ENCODE data around the gene OR1E1.
"Not testable (repeated sequence)": the region's sequence is repeated elsewhere in the genome, so short reads cannot be mapped to it uniquely, and the experiment has no call there.

The OR1E1 gene, protein sequence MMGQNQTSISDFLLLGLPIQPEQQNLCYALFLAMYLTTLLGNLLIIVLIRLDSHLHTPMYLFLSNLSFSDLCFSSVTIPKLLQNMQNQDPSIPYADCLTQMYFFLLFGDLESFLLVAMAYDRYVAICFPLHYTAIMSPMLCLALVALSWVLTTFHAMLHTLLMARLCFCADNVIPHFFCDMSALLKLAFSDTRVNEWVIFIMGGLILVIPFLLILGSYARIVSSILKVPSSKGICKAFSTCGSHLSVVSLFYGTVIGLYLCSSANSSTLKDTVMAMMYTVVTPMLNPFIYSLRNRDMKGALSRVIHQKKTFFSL

DNA sequence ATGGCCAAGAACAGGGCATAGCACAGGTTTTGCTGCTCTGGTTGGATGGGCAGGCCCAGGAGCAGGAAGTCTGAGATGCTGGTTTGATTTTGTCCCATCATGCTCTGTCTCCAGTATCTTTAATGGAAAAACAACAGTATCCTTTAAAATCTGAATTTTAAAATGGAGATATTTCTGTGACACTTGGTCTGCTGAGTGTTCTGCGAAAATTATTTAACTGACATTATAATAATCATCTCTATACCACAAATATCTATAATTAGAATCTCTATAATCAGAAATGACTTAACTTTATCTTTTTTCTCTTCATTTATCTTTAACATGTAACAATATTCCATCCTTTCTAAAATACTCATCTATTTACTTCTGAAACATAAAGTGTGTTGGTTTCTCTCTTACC, at the start of gene OR1E1:
Gene OR1E1, minus strand, starts transcription at position 101 of the 400 bp plus-strand sequence. Its CDS starts 0 bp downstream, at position 101.
- Mint-ChIP-seq H3K4me1 (no peaks in the 10 kb centered on the region), H3K36me3 (no peaks in the 10 kb centered on the region), H3K27ac (no peak within 1 kb of the TSS), H3K4me3 (no peak within 1 kb of the TSS), H3K9me3 (no peaks in the 10 kb centered on the region), H3K27me3 (peaks cover 9% of the 10 kb centered on the region)
- ATAC-seq, result no peak

DNA sequence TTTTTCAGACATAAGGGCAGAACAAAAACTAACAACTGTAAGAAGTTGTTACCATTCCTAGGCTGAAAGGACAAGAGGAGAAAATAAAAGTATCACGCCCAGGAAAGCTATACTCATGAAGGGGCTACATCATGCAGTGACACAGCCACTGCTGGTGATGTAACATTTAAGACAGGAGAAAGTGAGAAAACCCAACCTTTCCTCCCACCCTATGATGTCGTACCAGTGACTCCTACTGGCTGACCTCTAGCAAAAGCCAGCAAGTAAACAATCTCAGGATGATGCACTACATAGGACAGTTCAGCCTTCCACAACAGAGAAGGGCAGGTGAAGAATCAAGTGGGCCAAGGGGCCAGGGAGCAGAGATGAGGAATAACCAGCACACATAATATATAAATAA, 49.4 kb upstream of the OR1E1 start:
- Mint-ChIP-seq H3K27ac (no peak overlapping the region), H3K36me3 (no peaks in the 10 kb centered on the region), H3K4me1 (peaks cover 7% of the 10 kb centered on the region), H3K4me3 (no peak overlapping the region), H3K27me3 (peaks cover 22% of the 10 kb centered on the region), H3K9me3 (no peaks in the 10 kb centered on the region)
- peak; percentile 43 for ATAC-seq

DNA sequence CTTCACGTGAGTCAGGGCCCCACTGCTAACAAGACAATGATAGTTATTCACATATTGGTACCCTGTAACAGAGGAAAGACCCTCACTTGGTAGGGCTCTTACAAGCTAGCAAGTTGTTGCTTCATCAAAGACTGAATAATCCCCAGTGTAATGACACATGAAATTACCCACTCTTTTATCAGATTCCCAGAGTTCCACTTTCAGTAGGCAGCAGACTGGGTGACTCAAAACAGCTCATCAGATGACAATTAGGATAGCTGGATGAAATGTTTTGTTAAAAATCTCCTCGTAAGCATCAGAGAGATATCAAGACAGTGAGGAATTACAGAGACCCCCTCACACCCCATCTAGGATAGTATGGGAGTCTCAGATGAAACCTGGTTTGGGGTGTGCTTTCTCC, 42.2 kb upstream of the OR1E1 start:
- ATAC-seq, result no peak
- Mint-ChIP-seq H3K4me3 (no peak overlapping the region), H3K4me1 (no peaks in the 10 kb centered on the region), H3K27me3 (peaks cover 11% of the 10 kb centered on the region), H3K27ac (no peak overlapping the region), H3K36me3 (no peaks in the 10 kb centered on the region), H3K9me3 (no peaks in the 10 kb centered on the region)

DNA sequence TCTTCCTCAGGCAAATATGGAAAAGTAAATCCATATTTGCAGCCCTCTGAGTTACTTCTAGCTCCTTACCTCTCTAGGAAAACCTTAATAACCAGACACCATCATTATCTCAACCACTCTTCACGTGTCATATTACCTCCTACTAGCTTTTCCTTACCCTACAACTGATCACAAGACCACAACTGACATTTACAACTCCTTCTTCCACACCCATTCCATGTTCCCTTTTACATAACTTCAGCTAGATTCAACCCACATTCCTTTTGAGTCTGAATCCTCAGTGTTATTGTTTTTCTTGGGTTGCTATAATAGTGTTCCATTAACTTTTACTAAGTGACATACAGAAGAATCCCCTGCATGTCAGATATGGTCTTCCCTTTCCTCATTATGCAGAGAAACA, 40.2 kb upstream of the OR1E1 start:
- Mint-ChIP-seq H3K4me3 (no peak overlapping the region), H3K4me1 (no peaks in the 10 kb centered on the region), H3K27me3 (peaks cover 23% of the 10 kb centered on the region), H3K36me3 (no peaks in the 10 kb centered on the region), H3K27ac (no peak overlapping the region), H3K9me3 (no peaks in the 10 kb centered on the region)
- no peak for ATAC-seq

DNA sequence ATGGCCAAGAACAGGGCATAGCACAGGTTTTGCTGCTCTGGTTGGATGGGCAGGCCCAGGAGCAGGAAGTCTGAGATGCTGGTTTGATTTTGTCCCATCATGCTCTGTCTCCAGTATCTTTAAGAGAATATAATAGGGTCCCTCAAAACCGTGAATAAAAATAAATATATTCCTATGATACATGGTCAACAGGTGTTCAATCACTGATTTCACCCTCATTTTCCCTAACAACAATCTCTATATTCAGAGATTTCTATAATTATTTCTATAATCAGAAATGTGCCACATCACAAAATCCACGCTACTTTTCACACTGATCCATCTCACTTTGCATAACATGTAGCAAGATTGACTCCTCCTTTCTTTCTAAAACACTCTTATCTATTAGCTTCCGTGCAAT, 35.5 kb upstream of the OR1E1 start, which contains the start of gene OR1E2:
Gene OR1E2, minus strand, starts transcription at position 101 of the 400 bp plus-strand sequence. Its CDS starts 0 bp downstream, at position 101.
- no peaks in the 10 kb centered on the region for H3K4me1 Mint-ChIP-seq
- ATAC-seq, result no peak
- H3K9me3 Mint-ChIP-seq, result peaks cover 10% of the 10 kb centered on the region

DNA sequence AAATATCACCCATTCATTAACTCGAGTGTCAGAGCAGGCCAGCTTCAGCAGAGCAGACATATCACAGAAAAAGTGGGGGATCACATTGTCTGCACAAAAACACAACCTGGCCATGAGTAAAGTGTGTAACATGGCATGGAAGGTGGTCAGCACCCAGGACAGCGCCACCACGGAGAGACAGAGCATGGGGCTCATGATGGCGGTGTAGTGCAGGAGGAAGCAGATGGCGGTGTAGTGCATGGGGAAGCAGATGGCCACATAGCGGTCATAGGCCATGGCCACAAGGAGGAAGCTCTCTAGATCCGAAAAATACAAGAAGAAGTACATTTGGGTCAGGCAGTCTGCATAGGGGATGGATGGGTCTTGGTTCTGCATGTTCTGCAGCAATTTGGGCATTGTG, 35.0 kb upstream of the OR1E1 start:
- not testable (repeated sequence) for H3K27ac Mint-ChIP-seq, H3K36me3 Mint-ChIP-seq, H3K4me1 Mint-ChIP-seq, H3K4me3 Mint-ChIP-seq
- H3K27me3 Mint-ChIP-seq, result peaks cover 54% of the 10 kb centered on the region
- peaks cover 13% of the 10 kb centered on the region for H3K9me3 Mint-ChIP-seq
- ATAC-seq, result peak; percentile 55

More for the DNA sequence above, 35.5 kb upstream of the OR1E1 start, which contains the start of gene OR1E2:
- Mint-ChIP-seq H3K27me3 (peaks cover 49% of the 10 kb centered on the region), H3K27ac (no peak within 1 kb of the TSS), H3K4me3 (no peak within 1 kb of the TSS), H3K36me3 (no peaks in the 10 kb centered on the region)

DNA sequence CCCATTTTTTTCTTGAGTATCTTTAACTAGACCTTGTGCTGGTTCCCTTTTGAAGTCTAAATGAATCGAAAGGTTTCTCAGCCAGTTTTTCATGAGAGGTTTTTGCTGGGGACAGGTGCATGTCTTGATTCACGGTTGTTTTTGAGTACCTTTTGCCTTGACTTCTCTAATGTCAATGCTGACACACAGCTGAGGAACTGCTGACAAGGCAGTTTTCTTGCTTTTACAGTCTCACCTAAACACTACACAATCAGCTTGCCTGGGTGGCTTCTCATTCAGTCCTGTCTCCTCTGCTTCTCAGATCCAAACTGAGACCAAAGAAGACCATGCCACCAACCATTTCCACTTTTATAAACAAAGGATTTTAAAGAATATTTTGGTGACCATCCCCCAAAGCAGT, 20.0 kb upstream of the OR1E1 start:
- Mint-ChIP-seq H3K27me3 (peaks cover 53% of the 10 kb centered on the region), H3K36me3 (no peaks in the 10 kb centered on the region), H3K4me1 (no peaks in the 10 kb centered on the region), H3K4me3 (no peak overlapping the region), H3K27ac (no peak overlapping the region), H3K9me3 (peaks cover 6% of the 10 kb centered on the region)
- no peak for ATAC-seq

DNA sequence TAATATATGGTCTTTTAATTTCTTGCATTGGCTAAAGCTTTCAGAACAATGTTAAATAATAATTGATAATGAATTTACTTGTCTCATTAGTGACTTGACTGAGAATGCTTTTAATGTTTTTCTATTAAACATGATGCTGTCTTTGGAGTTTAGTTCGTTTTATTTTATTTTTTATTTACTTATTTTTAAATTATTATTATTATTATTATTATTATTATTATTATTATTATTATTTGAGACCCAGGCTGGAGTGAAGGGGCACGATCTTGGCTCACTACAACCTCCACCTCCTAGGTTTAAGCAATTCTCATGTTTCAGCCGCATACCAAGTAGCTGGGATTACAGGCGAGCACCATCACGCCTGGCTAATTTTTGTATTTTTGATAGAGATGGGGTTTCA, 17.4 kb upstream of the OR1E1 start:
- no peak overlapping the region for H3K4me3 Mint-ChIP-seq
- no peaks in the 10 kb centered on the region for H3K4me1 Mint-ChIP-seq
- H3K36me3 Mint-ChIP-seq, result no peaks in the 10 kb centered on the region
- peaks cover 50% of the 10 kb centered on the region for H3K27me3 Mint-ChIP-seq
- no peak for ATAC-seq
- H3K27ac Mint-ChIP-seq, result no peak overlapping the region
- peaks cover 6% of the 10 kb centered on the region for H3K9me3 Mint-ChIP-seq

DNA sequence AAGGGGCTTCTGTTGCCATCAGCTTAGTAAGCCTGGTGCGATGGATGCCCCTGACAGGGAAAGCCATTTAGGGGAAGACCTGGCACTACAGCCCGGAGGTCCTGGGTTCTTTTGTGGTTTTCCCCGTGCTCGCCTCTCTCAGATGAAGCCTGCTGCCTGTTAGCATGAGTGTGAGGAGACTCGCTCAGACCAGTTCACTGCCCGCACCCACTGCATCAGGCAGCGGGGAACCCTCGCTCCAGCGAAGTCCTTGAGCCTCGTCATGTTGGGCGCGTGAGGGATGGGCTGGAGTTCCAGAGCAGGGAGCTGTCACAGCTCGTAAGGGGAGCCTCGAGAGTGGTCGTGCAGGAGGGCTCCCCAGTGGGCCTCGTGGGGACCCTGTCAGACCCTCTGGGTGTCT, 14.0 kb upstream of the OR1E1 start:
- peaks cover 56% of the 10 kb centered on the region for H3K27me3 Mint-ChIP-seq
- H3K9me3 Mint-ChIP-seq, H3K27ac Mint-ChIP-seq, H3K4me3 Mint-ChIP-seq, H3K36me3 Mint-ChIP-seq, H3K4me1 Mint-ChIP-seq: not testable (repeated sequence)
- peak; percentile 24 for ATAC-seq

DNA sequence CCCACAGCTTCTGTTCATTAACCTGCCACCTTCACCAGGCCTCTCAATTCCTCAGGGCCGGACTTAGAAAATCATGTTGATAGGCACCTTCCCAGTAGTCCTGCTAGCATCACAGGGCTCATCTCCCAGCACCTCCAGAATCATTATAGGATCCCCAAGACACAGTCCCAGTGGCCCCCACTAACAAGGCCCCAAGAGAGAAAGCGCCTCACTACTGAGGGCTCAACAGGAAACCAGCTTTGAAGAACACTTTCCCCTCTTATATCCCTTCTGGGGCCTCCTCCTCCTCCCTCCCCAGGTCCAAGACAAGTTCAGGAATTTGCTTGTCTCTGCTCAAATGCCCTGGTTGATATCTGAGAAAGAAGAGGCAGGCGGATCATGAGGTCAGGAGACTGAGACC, 12.9 kb upstream of the OR1E1 start, which contains the start of gene OR3A3:
Gene OR3A3, plus strand, starts transcription at position 301 of the 400 bp plus-strand sequence.
- no peak for ATAC-seq
- H3K36me3 Mint-ChIP-seq, result peaks cover 7% of the 10 kb centered on the region
- peaks cover 14% of the 10 kb centered on the region for H3K9me3 Mint-ChIP-seq
- peaks cover 53% of the 10 kb centered on the region for H3K27me3 Mint-ChIP-seq
- H3K4me3 Mint-ChIP-seq, result no peak within 1 kb of the TSS
- no peaks in the 10 kb centered on the region for H3K4me1 Mint-ChIP-seq
- H3K27ac Mint-ChIP-seq, result no peak within 1 kb of the TSS

DNA sequence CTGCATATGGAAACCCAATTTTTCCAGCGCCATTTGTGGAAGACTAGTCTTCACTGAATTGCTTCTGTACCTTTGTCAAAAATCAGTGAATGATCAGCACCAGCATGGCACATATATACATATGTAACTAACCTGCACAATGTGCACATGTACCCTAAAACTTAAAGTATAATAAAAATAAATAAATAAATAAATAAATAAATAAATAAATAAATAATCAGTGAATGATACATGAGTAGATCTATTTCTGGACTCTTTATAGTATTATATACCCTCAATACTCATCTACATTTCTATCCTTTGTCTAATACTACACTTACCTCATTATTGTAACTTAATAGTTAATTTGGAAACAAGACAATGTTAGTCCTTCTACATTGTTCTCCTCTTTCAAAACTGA, 5.6 kb upstream of the OR1E1 start:
- not testable (repeated sequence) for H3K27ac Mint-ChIP-seq, ATAC-seq, H3K4me1 Mint-ChIP-seq, H3K36me3 Mint-ChIP-seq, H3K4me3 Mint-ChIP-seq
- Mint-ChIP-seq H3K27me3 (peaks cover 12% of the 10 kb centered on the region), H3K9me3 (peaks cover 11% of the 10 kb centered on the region)

DNA sequence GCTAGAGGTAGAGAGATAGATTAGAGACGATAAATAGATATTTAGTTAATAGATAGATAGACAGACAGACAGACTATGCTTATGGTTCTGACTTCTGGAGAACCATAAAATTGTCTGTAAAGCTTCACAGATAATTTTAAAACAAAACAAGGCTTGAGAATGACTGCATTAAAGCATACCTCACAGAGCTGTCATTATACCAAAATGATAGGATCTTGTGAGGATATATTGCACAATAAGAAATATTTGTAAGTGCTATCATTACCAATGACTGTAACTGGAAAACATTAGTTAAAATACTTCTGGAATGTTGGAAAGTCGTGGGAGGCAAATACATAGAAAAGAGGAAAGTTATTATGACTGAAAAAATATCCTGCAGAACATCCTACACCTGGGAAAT, 3.6 kb upstream of the OR1E1 start:
- Mint-ChIP-seq H3K36me3 (no peaks in the 10 kb centered on the region), H3K9me3 (peaks cover 7% of the 10 kb centered on the region), H3K4me1 (no peaks in the 10 kb centered on the region), H3K4me3 (no peak overlapping the region), H3K27me3 (no peaks in the 10 kb centered on the region), H3K27ac (no peak overlapping the region)
- no peak for ATAC-seq

DNA sequence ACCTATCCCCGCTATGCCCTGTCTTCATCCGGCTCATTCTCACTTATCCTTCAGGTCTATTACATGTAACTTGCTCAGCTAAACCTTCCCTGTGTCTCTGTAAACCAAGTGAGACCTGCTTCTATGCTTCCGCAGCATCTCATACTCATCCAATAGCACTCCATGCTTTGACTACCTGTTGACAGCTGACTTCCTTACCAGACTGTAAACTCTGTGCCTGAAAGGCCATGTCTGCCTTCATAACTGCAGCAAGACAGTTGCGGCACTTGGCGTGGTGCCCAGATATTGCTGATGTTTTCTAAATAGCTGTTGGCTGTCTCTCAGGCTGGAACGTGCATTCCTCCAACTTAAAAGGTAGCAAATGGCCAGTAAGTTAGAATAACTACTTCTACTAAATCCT, 1.8 kb upstream of the OR1E1 start:
- H3K27me3 Mint-ChIP-seq, result no peaks in the 10 kb centered on the region
- H3K9me3 Mint-ChIP-seq, result no peaks in the 10 kb centered on the region
- H3K27ac Mint-ChIP-seq, result no peak overlapping the region
- no peak overlapping the region for H3K4me3 Mint-ChIP-seq
- H3K36me3 Mint-ChIP-seq, result no peaks in the 10 kb centered on the region
- ATAC-seq, result no peak
- no peaks in the 10 kb centered on the region for H3K4me1 Mint-ChIP-seq

DNA sequence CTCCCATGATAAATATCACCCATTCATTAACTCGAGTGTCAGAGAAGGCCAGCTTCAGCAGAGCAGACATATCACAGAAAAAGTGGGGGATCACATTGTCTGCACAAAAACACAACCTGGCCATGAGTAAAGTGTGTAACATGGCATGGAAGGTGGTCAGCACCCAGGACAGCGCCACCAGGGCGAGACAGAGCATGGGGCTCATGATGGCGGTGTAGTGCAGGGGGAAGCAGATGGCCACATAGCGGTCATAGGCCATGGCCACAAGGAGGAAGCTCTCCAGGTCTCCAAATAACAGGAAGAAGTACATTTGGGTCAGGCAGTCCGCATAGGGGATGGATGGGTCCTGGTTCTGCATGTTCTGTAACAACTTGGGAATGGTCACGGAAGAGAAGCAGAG, 409 bp downstream of the OR1E1 start:
- H3K36me3 Mint-ChIP-seq, H3K4me1 Mint-ChIP-seq, H3K4me3 Mint-ChIP-seq, H3K27ac Mint-ChIP-seq, ATAC-seq, H3K9me3 Mint-ChIP-seq: not testable (repeated sequence)
- H3K27me3 Mint-ChIP-seq, result peaks cover 12% of the 10 kb centered on the region

DNA sequence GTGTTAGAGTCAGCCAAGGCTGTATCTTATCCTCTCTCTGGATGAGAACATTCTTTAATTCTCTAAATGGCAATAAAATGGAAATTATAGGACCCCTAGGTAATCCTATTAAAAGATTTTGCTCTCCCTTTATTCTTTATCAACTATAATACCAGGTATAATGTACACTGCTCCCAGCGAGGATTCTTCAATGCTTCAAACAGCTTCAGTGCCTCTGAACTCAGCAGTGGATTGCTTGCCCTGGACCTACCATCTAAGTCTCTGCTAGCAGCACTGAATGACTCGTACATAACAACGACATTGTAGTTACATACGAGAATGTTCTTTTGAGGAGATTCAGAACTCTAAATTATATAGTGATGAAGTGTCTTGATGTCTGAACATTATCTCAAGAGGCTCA, 8.4 kb downstream of the OR1E1 start:
- H3K36me3 Mint-ChIP-seq, result no peaks in the 10 kb centered on the region
- H3K4me3 Mint-ChIP-seq, result no peak overlapping the region
- no peak overlapping the region for H3K27ac Mint-ChIP-seq
- H3K27me3 Mint-ChIP-seq, result peaks cover 49% of the 10 kb centered on the region
- no peak for ATAC-seq
- peaks cover 2% of the 10 kb centered on the region for H3K9me3 Mint-ChIP-seq
- H3K4me1 Mint-ChIP-seq, result no peaks in the 10 kb centered on the region

Measured in stimulated activated memory B cell treated with anti-CD40 and anti-IgM and Interleukin-4, amounts not matched to agents 10 μg/mL and 1 μg/mL and 100 μg/mL, for 72 hours (primary cell).